Left kidney (tissue), 2 donors: Measurements from ENCODE around the gene KCNH4. TPM values are rescaled to one million over a fixed set of nuclear protein-coding genes. Genes with fewer than 3 reads are reported as not detected.
A peak's percentile ranks its signal among the peaks of the same experiment; 100 is the strongest.

Experiments
- DNase-seq: peaks from one replicate; pipeline ENCODE4 v3.0.0-alpha.2; 2013
- polyA plus RNA-seq: library from polyadenylated mRNA; unstranded; fragments of 120-200 nt; gene quantifications from one replicate; pipeline ENCODE4 v1.2.1, GENCODE V29; 2013; ENCODE audit not compliant: insufficient read length

KCNH4 gene
- polyA plus RNA-seq, 1 donor = not detected

DNA sequence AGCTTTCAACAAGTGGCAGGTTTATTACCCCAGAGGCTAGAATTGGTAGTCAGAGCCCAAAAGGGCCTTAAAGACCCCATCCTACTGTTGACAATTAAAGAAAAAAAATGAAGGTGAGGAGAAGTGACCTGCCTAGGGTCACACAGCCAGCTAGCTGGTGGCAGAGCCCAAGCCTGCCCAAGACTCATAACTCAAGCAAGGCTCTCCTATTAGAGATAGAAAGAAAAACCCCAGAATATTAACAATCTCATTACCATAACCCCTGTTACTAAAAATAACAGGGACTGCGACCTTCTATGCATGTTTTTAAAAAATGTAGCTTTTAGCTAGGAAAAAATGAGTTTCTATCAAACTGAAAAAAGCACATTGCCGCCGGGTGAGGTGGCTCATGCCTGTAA is 44.3 kb downstream of the KCNH4 start:
- DNase-seq = no peak

GRCh38 chr17:42135664-42136653 is 45.0 kb downstream of the KCNH4 start:
- DNase-seq = no peak

GRCh38 chr17:42135151-42135550 is 45.8 kb downstream of the KCNH4 start:
- no peak for DNase-seq

GRCh38 chr17:42133461-42134041 is 47.4 kb downstream of the KCNH4 start:
- DNase-seq = no peak

- DNase-seq = no peak
Observed at GRCh38 chr17:42132941-42133340, 48.0 kb downstream of the KCNH4 start.

GRCh38 chr17:42131981-42132432 is 48.9 kb downstream of the KCNH4 start:
- DNase-seq = no peak

DNA sequence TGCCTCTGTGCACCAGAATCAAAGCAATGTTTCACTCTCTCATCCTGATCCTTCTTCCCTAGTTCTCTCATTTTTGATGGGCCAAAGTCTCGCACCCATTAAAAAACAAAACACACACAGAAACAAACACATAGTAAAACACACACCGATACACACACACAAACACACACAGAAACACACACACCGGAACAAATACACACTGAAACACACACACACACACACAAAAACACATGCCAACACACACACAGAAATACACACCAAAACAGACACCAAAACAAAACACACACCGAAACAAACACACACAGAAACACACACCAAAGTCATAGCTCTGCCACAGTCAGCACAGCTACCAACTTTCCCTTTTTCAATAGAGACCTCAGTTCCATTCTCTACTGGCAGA is 49.7 kb downstream of the KCNH4 start:
- DNase-seq = no peak

- DNase-seq = no peak
Observed at GRCh38 chr17:42130310-42130936, 50.5 kb downstream of the KCNH4 start.

DNA sequence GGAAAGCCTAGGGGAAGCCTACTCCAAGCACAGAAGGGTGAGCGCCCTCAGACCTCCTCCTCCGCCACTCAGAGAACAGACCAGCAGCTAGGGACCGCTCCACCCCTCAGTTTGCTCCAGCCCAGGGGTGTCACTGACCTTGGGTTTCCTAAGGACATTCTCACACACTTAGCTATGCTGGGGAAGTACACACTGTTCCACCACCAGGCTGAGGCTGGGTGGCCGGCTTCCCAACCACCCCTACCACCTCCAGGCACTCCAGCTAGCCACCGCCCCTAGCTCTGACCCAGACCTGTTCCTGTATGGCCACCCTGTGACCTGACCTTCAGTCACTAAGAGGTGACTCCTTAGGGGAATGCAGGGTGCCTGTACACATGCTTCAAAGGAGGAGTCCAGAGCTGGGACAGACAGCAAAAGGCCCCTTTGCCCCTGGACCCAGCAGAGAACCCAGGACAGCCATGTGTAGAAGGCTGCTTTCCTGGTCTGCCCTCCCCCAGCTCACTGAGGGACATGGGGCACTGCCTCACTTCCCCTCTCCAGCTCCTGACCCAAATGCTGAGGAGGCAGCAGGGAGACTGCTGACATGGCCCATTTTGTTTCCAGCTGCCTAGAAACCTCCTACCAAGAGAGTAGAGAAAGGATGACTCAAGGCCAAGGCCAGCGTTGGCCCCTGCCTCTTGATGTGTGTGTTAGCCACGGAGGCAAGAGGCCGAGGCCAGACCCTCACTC is 51.7 kb downstream of the KCNH4 start:
- no peak for DNase-seq

DNA sequence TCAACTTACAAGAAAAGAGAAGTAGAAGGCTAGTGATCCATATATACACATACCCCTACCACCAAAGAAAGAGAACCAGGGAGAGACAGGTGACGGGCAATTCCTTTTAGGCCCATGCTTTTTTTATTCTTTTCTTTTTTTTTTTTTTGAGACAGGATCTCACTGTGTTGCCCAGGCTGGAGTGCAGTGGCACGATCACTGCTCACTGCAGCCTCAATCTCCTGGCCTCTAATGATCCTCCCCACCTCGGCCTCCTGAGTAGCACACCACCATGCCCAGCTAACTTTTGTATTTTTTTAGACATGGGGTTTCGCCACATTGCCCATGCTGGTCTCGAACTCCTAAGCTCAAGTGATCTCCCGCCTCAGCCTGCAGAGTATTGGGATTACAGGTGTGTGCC is 53.5 kb downstream of the KCNH4 start:
- DNase-seq = no peak

- DNase-seq = no peak
Observed at GRCh38 chr17:42126836-42127235, 54.1 kb downstream of the KCNH4 start.

DNA sequence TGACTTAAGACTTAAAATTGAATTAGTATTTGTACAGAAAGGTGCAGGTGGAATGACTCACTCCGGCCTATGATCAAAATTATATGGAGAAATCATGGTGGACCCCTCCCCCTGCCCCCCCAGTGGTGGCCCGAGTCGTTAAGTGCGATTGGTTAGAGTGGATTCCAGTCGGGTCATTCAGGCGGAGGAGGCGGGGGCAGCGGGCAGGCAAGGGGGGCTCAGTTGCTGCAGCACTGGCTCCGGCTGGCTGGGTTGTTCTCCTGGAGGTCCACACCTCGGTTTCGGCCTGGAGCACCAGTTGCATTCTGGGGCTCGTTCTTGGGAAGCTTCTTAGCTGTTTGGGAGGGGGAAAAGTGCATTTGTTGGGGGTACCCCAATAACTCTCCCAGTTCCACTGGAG is 55.4 kb downstream of the KCNH4 start:
- DNase-seq = no peak

DNA sequence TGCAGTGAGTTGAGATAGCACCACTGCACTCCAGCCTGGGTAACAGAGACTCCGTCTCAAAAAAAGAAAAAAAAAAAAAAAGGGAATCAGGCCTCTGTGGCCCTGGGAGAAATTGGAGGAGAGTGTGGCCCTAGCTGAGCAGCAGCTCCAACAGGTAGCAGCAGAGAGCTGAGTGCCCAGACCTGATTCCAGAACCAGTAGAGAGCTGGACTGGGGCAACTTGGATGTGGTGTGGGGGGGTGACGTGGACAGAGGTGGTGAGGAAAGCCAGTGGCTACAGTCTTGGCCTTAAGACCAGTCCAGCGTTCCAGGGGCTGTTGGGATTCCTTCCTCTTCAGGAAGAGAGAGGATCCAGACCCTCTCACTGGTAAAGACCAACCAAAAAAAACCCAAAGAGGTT is 56.7 kb downstream of the KCNH4 start:
- DNase-seq = no peak

- no peak for DNase-seq
Observed at GRCh38 chr17:42122371-42123303, 58.3 kb downstream of the KCNH4 start, which contains the start of gene HSPB9. Gene HSPB9, plus strand, starts transcription at chr17:42122804. Its CDS starts 47 bp downstream, at chr17:42122851.

- DNase-seq = peak; percentile 79
Observed at GRCh38 chr17:42120770-42121769, 59.9 kb downstream of the KCNH4 start, which contains the start of gene KAT2A. Gene KAT2A, minus strand, starts transcription at chr17:42121367. Its CDS starts 63 bp downstream, at chr17:42121304.

DNA sequence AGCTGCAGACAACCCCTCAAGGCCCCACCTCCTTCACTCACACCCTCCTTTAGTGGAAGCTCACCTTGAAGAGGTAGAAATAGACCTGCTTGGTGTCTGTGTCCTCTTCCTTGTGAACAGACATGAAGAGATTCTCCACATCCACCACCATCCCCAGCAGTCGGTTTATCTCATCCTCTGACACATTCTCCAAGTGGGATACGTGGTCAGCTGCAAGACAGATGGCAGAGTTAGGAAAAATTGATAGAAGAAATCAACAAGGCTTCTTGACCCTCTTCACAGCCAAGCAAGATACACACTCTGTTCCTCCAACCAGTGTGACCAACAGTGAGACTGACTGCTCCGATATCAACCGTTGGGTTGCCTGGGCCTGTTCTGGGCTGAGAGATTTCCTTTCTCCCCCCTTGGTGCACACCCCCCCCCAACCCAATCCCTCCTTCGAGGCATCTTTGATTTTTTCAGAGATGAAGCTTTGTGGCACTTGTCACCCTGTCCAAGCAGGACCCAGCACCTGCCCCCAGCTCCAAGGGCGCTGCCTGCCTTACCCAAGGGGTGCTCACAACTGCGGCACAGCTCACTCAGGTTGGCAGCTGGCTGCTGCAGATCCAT is 60.7 kb downstream of the KCNH4 start:
- DNase-seq = no peak

- DNase-seq = no peak
Observed at GRCh38 chr17:42119301-42119700, 61.6 kb downstream of the KCNH4 start.

DNA sequence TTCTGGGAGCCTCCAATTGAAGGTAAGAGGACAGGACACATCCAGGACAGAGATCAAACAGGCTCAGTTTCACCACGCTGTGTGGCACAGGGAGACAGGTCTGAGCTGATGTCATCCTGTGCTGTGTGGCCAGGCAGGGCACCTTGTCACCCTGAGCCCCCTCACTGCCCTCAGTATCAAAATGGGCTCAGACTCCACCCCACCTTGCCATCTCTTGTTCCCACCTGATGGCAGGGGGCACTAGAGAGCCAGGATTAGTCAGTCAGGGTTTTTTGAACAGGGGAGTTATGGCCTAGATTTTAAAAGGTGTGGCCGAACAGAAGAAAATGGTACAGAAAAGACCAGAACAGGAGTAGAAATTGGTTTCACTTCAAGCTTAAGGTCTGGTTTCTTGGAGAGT is 62.4 kb downstream of the KCNH4 start:
- no peak for DNase-seq

DNA sequence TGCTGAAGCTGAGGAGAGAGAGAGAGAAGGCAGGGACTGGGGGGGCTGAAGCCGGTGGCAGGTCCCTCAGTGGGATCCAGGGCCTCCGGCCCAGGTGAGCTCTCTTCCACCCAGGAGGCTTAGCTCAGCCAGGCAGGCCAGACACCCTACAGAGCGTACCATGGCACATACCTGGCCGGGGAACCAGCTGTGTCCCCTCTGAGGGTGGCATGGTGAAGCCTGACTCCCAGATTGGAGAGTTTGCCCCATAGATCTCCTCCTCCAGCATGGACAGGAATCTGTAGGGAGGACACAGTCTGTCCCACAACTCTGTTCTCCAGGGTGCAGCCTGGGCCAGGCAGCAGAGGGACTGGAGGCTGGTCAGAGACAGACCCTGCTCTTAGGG is 62.8 kb downstream of the KCNH4 start:
- DNase-seq = no peak
